ENCODE results near the gene UBXN1. TPM values are rescaled to one million over a fixed set of nuclear protein-coding genes. Genes with fewer than 3 reads are reported as not detected.
A peak's percentile ranks its signal among the peaks of the same experiment; 100 is the strongest.

The UBXN1 gene
- total RNA-seq, 1 experiment from 2014 or later, result 118 TPM

- Mint-ChIP-seq H3K4me1 (peaks cover 23 to 24% of the 10 kb centered on the region in 2 experiments), H3K4me3 (peak overlapping the region; percentile 94 to 99), H3K9me3 (no peaks in the 10 kb centered on the region; a peak in 1 of 5 replicates), H3K36me3 (ENCODE audit: insufficient read depth in 1 of 3, low read depth in 3 of 3) (peaks cover 29 to 49% (median 29%) of the 10 kb centered on the region in 3 experiments), H3K27ac (peak overlapping the region in 2 of 3 experiments; percentile 73 to 90; a peak in 4 of 7 replicates), H3K27me3 (ENCODE audit: low read depth) (no peaks in the 10 kb centered on the region; the same call in none of the 2 replicates)
- no peak for DNase-seq
- H3K18ac ChIP-seq (ENCODE audit: insufficient read length, low read depth, low read length), result no peak overlapping the region
- H2BK15ac ChIP-seq (ENCODE audit: low read depth, low read length), result no peak overlapping the region
- peaks cover 3% of the 10 kb centered on the region; the same call in 1 of the 2 replicates for H3K79me2 ChIP-seq (ENCODE audit: insufficient read depth, low read length)
- H3K14ac ChIP-seq (ENCODE audit: insufficient read depth, low read length), result no peak overlapping the region; the same call in 1 of the 2 replicates
- H2AFZ ChIP-seq (ENCODE audit: low read length), result no peak overlapping the region
- H3K23ac ChIP-seq (ENCODE audit: insufficient read length, low read depth, low read length), result no peak overlapping the region
- H3K4me2 ChIP-seq (ENCODE audit: insufficient read depth, insufficient read length, low read length), result peak overlapping the region; percentile 86
- no peak overlapping the region for H4K8ac ChIP-seq (replicated peaks; ENCODE audit: insufficient read length, low read depth, low read length)
- peak overlapping the region; percentile 95 for H3K9ac ChIP-seq (ENCODE audit: extremely low read depth, insufficient read length, low read length)
- no peak overlapping the region for H3K27ac ChIP-seq (ENCODE audit: insufficient read length, low read depth, low read length)
- no peak overlapping the region for H4K5ac ChIP-seq (ENCODE audit: insufficient read length, low read depth, low read length)
- H3K79me1 ChIP-seq (ENCODE audit: insufficient read depth, low read depth, low read length, poor library complexity, severe bottlenecking), result no peaks in the 10 kb centered on the region
- no peak overlapping the region for H3K4ac ChIP-seq (ENCODE audit: low read depth, low read length)
- no peaks in the 10 kb centered on the region for H3K9me3 ChIP-seq (ENCODE audit: control insufficient read depth, low read depth, low read length)
- H3K23me2 ChIP-seq (ENCODE audit: insufficient read length, low read depth, low read length, poor library complexity, severe bottlenecking), result peaks cover 17% of the 10 kb centered on the region
- H3K56ac ChIP-seq (ENCODE audit: insufficient read length, low read depth, low read length), result no peak overlapping the region
- H2BK12ac ChIP-seq (ENCODE audit: insufficient read length, low read depth, low read length), result no peak overlapping the region
- H2BK120ac ChIP-seq (ENCODE audit: low read depth, low read length, poor library complexity, severe bottlenecking), result no peak overlapping the region
- H4K91ac ChIP-seq (ENCODE audit: insufficient read length, low read depth, low read length), result no peak overlapping the region
- no peak overlapping the region for H3T11ph ChIP-seq (ENCODE audit: low read length)
- no CpG with 5 or more reads among the region's 16 CpGs for whole genome bisulfite sequencing (ENCODE audit: extremely low coverage, insufficient read length, low lambda C conversion rate)
- TF ChIP-seq CTCF (conservative IDR thresholded peaks at IDR 0.05), result no peak
- no peaks in the 10 kb centered on the region for H3K27me3 ChIP-seq (ENCODE audit: insufficient read depth, low read length)
- H2AK5ac ChIP-seq (ENCODE audit: insufficient read length, low read length), result no peak overlapping the region
- H2BK20ac ChIP-seq (ENCODE audit: low read depth, low read length, poor library complexity, severe bottlenecking), result no peak overlapping the region
- peaks cover 2% of the 10 kb centered on the region; the same call in 1 of the 2 replicates for H3K4me1 ChIP-seq (ENCODE audit: insufficient read depth, low read length)
- no peaks in the 10 kb centered on the region for H4K20me1 ChIP-seq (ENCODE audit: control insufficient read depth, insufficient read depth, insufficient read length)
- no peak overlapping the region for H2BK5ac ChIP-seq (ENCODE audit: insufficient read length, low read length)
Measured at GRCh38 chr11:62666259-62666926, 12.5 kb downstream of the UBXN1 start.
